H1 (cell line): Measurements from ENCODE around the gene N4BP3. TPM values are rescaled to one million over a fixed set of nuclear protein-coding genes. Genes with fewer than 3 reads are reported as not detected.

Source experiments
- CTCF ChIA-PET: fragments of 300-600 bp; sonication (Branson Sonifier 250); formaldehyde crosslinking; loops from one replicate; lab custom pipeline; 2021; ENCODE audit not compliant: partially characterized antibody; lab: Charles Lee
- POLR2A ChIA-PET: fragments of 300-600 bp; sonication (Branson Sonifier 250); formaldehyde crosslinking; loops from one replicate; lab custom pipeline; 2021; ENCODE audit warnings: inconsistent platforms; ENCODE audit not compliant: partially characterized antibody; lab: Charles Lee
- DNase-seq, 2 experiments: peaks; one replicate each; pipeline versions ENCODE4 v3.0.0 to v3.0.0-alpha.2; 2010 to 2022; ENCODE audit warnings: low spot score in 2 of 2, low read depth in 1 of 2, mixed read lengths in 1 of 2
- FAIRE-seq: peaks from 2 replicates; lab custom pipeline; 2011; peaks lifted over from hg19 to GRCh38; lab: Jason Lieb, UNC
- H2AFZ ChIP-seq: 2 replicates; pipeline ENCODE4 v1.8.1; 2012; ENCODE audit warnings: low read length, inconsistent platforms
- H2AK5ac ChIP-seq: 2 replicates; pipeline ENCODE4 v1.6.1; 2013; ENCODE audit warnings: low read depth, low read length
- H2BK120ac ChIP-seq: replicated peaks from 2 replicates; pipeline ENCODE3; 2013; ENCODE audit warnings: low read depth, low read length, inconsistent platforms
- H2BK12ac ChIP-seq: 2 replicates; pipeline ENCODE4 v1.6.1; 2013; ENCODE audit warnings: low read depth, low read length
- H2BK15ac ChIP-seq: 2 replicates; pipeline ENCODE4 v1.6.1; 2013; ENCODE audit warnings: low read length
- H2BK20ac ChIP-seq: 2 replicates; pipeline ENCODE4 v1.6.1; 2013; ENCODE audit warnings: low read length
- H2BK5ac ChIP-seq: 2 replicates; pipeline ENCODE4 v1.6.1; 2013; ENCODE audit warnings: low read depth, low read length
- H3K14ac ChIP-seq: 2 replicates; pipeline ENCODE4 v1.6.1; 2013; ENCODE audit warnings: inconsistent platforms; ENCODE audit not compliant: insufficient read length
- H3K18ac ChIP-seq: 2 replicates; pipeline ENCODE4 v1.6.1; 2013; ENCODE audit warnings: low read length; ENCODE audit errors: extremely low read depth
- H3K23ac ChIP-seq: 2 replicates; pipeline ENCODE4 v1.6.1; 2013; ENCODE audit warnings: inconsistent platforms; ENCODE audit not compliant: insufficient read length
- H3K23me2 ChIP-seq: 2 replicates; pipeline ENCODE4 v1.6.1; 2013; ENCODE audit warnings: low read depth, low read length
- H3K27ac ChIP-seq: 2 replicates; pipeline ENCODE4 v1.6.1; 2011; ENCODE audit warnings: low read depth, low read length, inconsistent platforms
- H3K27me3 ChIP-seq, 4 experiments: replicated peaks in 1 of 4; 1 replicate in 1 of 4; 2 replicates in 3 of 4; pipeline versions ENCODE4 v1.6.1 to v1.8.1; 2011 to 2013; ENCODE audit warnings: low read length in 3 of 4, mild to moderate bottlenecking in 3 of 4, inconsistent platforms in 2 of 4, mixed read lengths in 2 of 4, moderate library complexity in 1 of 4; ENCODE audit not compliant: control insufficient read depth in 3 of 4, insufficient read depth in 3 of 4; ENCODE audit errors: extremely low read depth in 1 of 4
- H3K36me3 ChIP-seq, 4 experiments: 2 replicates each; pipeline versions ENCODE4 v1.6.1 to v1.8.1; 2011 to 2013; ENCODE audit warnings: mild to moderate bottlenecking in 4 of 4, low read length in 3 of 4, moderate library complexity in 2 of 4, control low read depth in 1 of 4, inconsistent platforms in 1 of 4; ENCODE audit not compliant: insufficient read depth in 4 of 4, control insufficient read depth in 2 of 4
- H3K4ac ChIP-seq: replicated peaks from 2 replicates; pipeline ENCODE3; 2013; ENCODE audit warnings: low read length, low read depth, mixed read lengths, inconsistent platforms; ENCODE audit not compliant: insufficient read length
- H3K4me1 ChIP-seq, 4 experiments: replicated peaks in 1 of 4; 1 replicate in 1 of 4; 2 replicates in 3 of 4; pipeline versions ENCODE4 v1.6.1 to v1.8.1; 2011 to 2013; ENCODE audit warnings: low read length in 3 of 4, inconsistent platforms in 2 of 4, mixed read lengths in 1 of 4; ENCODE audit not compliant: insufficient read depth in 4 of 4, control insufficient read depth in 3 of 4
- H3K4me2 ChIP-seq, 2 experiments: 2 replicates each; pipeline versions ENCODE4 v1.6.1 to v1.8.1; 2011 to 2013; ENCODE audit warnings: low read depth in 2 of 2, low read length in 2 of 2, control low read depth in 1 of 2, inconsistent platforms in 1 of 2, mild to moderate bottlenecking in 1 of 2; ENCODE audit not compliant: insufficient read depth in 1 of 2
- H3K4me3 ChIP-seq, 4 experiments: fragments of 200-600, 300-600 bp in 1 of 4; sonication (generic), shearing (Covaris generic), sonication (Bioruptor Twin) in 1 of 4; 2 replicates each; pipeline versions ENCODE4 v1.5.1 to v1.8.1; 2011 to 2016; ENCODE audit warnings: low read length in 4 of 4, low read depth in 3 of 4, control low read depth in 2 of 4, inconsistent platforms in 2 of 4, mild to moderate bottlenecking in 2 of 4, mixed read lengths in 1 of 4, moderate library complexity in 1 of 4; ENCODE audit not compliant: insufficient read depth in 2 of 4; ENCODE audit errors: extremely low read depth in 1 of 4
- H3K56ac ChIP-seq: replicated peaks from 2 replicates; pipeline ENCODE3; 2013; ENCODE audit warnings: low read depth, mild to moderate bottlenecking, mixed read lengths, low read length, inconsistent platforms; ENCODE audit not compliant: insufficient read length
- H3K79me1 ChIP-seq: 2 replicates; pipeline ENCODE4 v1.6.1; 2013; ENCODE audit warnings: low read depth, low read length, control low read depth
- H3K79me2 ChIP-seq, 2 experiments: 2 replicates each; pipeline versions ENCODE4 v1.6.1 to v1.8.1; 2012 to 2013; ENCODE audit warnings: low read length in 2 of 2, mild to moderate bottlenecking in 2 of 2, inconsistent platforms in 1 of 2; ENCODE audit not compliant: insufficient read depth in 2 of 2, control insufficient read depth in 1 of 2
- H3K9ac ChIP-seq, 4 experiments: replicated peaks in 1 of 4; 1 replicate in 1 of 4; 2 replicates in 3 of 4; pipeline versions ENCODE4 v1.6.1 to v1.8.1; 2011 to 2013; ENCODE audit warnings: low read depth in 3 of 4, low read length in 3 of 4, control low read depth in 2 of 4, mild to moderate bottlenecking in 2 of 4, moderate library complexity in 2 of 4, inconsistent platforms in 1 of 4; ENCODE audit errors: extremely low read depth in 1 of 4
- H3K9me3 ChIP-seq, 2 experiments: 2 replicates each; pipeline versions ENCODE4 v1.6.1 to v1.8.1; 2012 to 2013; ENCODE audit warnings: mild to moderate bottlenecking in 2 of 2, moderate library complexity in 2 of 2, control low read depth in 1 of 2, inconsistent platforms in 1 of 2, low read depth in 1 of 2, low read length in 1 of 2, mixed read lengths in 1 of 2; ENCODE audit not compliant: insufficient read depth in 2 of 2
- H4K20me1 ChIP-seq, 2 experiments: replicated peaks in 1 of 2; 2 replicates each; pipeline versions ENCODE3 to v1.8.1; 2011 to 2013; ENCODE audit warnings: inconsistent platforms in 2 of 2, low read length in 2 of 2, mild to moderate bottlenecking in 1 of 2; ENCODE audit not compliant: insufficient read depth in 2 of 2, control insufficient read depth in 1 of 2
- H4K5ac ChIP-seq: 2 replicates; pipeline ENCODE4 v1.6.1; 2013; ENCODE audit warnings: low read length, low read depth, mixed read lengths, inconsistent platforms; ENCODE audit not compliant: insufficient read length
- H4K8ac ChIP-seq: 2 replicates; pipeline ENCODE4 v1.8.0; 2013; ENCODE audit warnings: mild to moderate bottlenecking, moderate library complexity, low read length, inconsistent platforms; ENCODE audit not compliant: insufficient read depth; ENCODE audit errors: extremely low read depth
- H4K91ac ChIP-seq: replicated peaks from 2 replicates; pipeline ENCODE3; 2013; ENCODE audit warnings: low read length, mixed read lengths, inconsistent platforms; ENCODE audit not compliant: insufficient read length
- CTCF ChIP-seq, 3 experiments: IDR thresholded peaks; 1 replicate in 2 of 3; 2 replicates in 1 of 3; pipeline versions ENCODE4 v1.5.1 to v1.6.1; 2011; ENCODE audit warnings: low read length in 3 of 3, mild to moderate bottlenecking in 3 of 3, inconsistent platforms in 2 of 3, low read depth in 1 of 3, moderate library complexity in 1 of 3; ENCODE audit not compliant: insufficient read depth in 1 of 3; ENCODE audit errors: control extremely low read depth in 1 of 3
- POLR2A ChIP-seq, 2 experiments: IDR thresholded peaks; 1 replicate in 1 of 2; 2 replicates in 1 of 2; pipeline ENCODE4 v1.6.1; 2011; ENCODE audit warnings: low read depth in 2 of 2, low read length in 2 of 2, mild to moderate bottlenecking in 2 of 2; ENCODE audit errors: control extremely low read depth in 1 of 2
- WGBS, 2 experiments: shearing (Covaris generic) in 1 of 2; methylation state at CpG; one replicate each; pipeline versions ENCODE4 v1.1.6 to v1.1.7; 2013 to 2015; ENCODE audit warnings: low lambda C conversion rate in 2 of 2, mixed read lengths in 2 of 2, inconsistent platforms in 1 of 2, low coverage in 1 of 2, missing lambda C conversion rate in 1 of 2; ENCODE audit not compliant: insufficient replicate concordance in 2 of 2, insufficient coverage in 1 of 2, insufficient read length in 1 of 2; ENCODE audit errors: extremely low coverage in 1 of 2, missing lambda C conversion rate in 1 of 2; 5-methylcytosine and 5-hydroxymethylcytosine counted together
- polyA plus RNA-seq, 7 experiments: library from polyadenylated mRNA; depleted of rRNA in 3 of 7; stranded (reverse) in 5 of 7; unstranded in 2 of 7; fragments of >200 nt in 5 of 7; fragments of 200-250 nt in 2 of 7; gene quantifications; 1 replicate in 5 of 7; 2 replicates in 1 of 7; 4 replicates in 1 of 7; pipeline versions ENCODE4 v1.2.1 to v1.2.3, GENCODE V29; 2011 to 2013; ENCODE audit warnings: missing spikeins in 2 of 7, mixed read lengths in 2 of 7
- total RNA-seq: library from RNA; stranded (reverse); fragmentation: NEBNext Ultra II Directional; extraction: Animal tissue kit (Norgen Biotek cat#: 25700); gene quantifications from 2 replicates; pipeline ENCODE4 v1.2.1, GENCODE V29; 2021

The N4BP3 gene
- total and polyA plus RNA-seq, 2 of the 8 experiments (the other 6 are each of a cell fraction or from before 2014, with no cell fraction given) = 13.1 to 39.2 TPM

GRCh38 chr5:178152491-178153444, 39.4 kb downstream of the N4BP3 start:
- POLR2A ChIA-PET = interaction anchor here (0.9 to 40.7 kb wide), 18 partner anchors 10 to 80 kb away, joined by 3 to 1250 read pairs (median 6); partner anchors contain the start of genes HNRNPAB, N4BP3, PHYKPL and RMND5B
- no peak overlapping the region for H3K23ac ChIP-seq
- no peak overlapping the region; the same call in 1 of the 2 replicates for H2AK5ac ChIP-seq
- H4K20me1 ChIP-seq = peaks cover 10 to 11% of the 10 kb centered on the region in 2 experiments
- no peak overlapping the region for H2BK20ac ChIP-seq
- peak overlapping the region; percentile 53; the same call in 1 of the 2 replicates for H4K8ac ChIP-seq
- H3K14ac ChIP-seq = no peak overlapping the region
- H3K79me2 ChIP-seq = peaks cover 0 to 12% of the 10 kb centered on the region in 2 experiments; a peak in 2 of 4 replicates
- peaks cover 27 to 40% (median 31%) of the 10 kb centered on the region in 4 experiments for H3K36me3 ChIP-seq
- H3K4me3 ChIP-seq = peak overlapping the region; percentile 81 to 89 (median 86)
- H4K91ac ChIP-seq = no peak overlapping the region
- H2BK15ac ChIP-seq = no peak overlapping the region
- no peak overlapping the region for H3K18ac ChIP-seq
- CTCF ChIA-PET = interaction anchor here (0.9 to 24.6 kb wide), 7 partner anchors 10 to 696 kb away, joined by 3 to 515 read pairs (median 4); no protein-coding TSS in a partner anchor
- DNase-seq (no peak), FAIRE-seq (no peak)
- no peak overlapping the region; the same call in 1 of the 2 replicates for H2BK5ac ChIP-seq
- no peaks in the 10 kb centered on the region for H3K27me3 ChIP-seq
- 0 out of 2 replicates have a peak overlapping the region, but pooled peaks have one; percentile 35 for H3K27ac ChIP-seq
- no peaks in the 10 kb centered on the region for H3K9me3 ChIP-seq
- H3K4ac ChIP-seq = no peak overlapping the region
- peak overlapping the region; percentile 85 to 87 for H3K4me2 ChIP-seq
- H3K4me1 ChIP-seq = peaks cover 0 to 3% (median 2%) of the 10 kb centered on the region in 4 experiments; a peak in 5 of 7 replicates
- H3K9ac ChIP-seq = peak overlapping the region; percentile 58 to 92 (median 84)
- peaks cover 6% of the 10 kb centered on the region; the same call in 1 of the 2 replicates for H3K23me2 ChIP-seq
- H3K56ac ChIP-seq = no peak overlapping the region
- no peak overlapping the region for H2BK12ac ChIP-seq
- H4K5ac ChIP-seq = no peak overlapping the region
- TF ChIP-seq CTCF (IDR thresholded peaks at IDR 0.05; ENCODE audit: control extremely low read depth in 1 of 3, insufficient read depth in 1 of 3, low read depth in 1 of 3, low read length in 3 of 3) = no peak
- 0 out of 3 replicates have a peak, but pooled peaks of 1 of the 2 experiments have one; percentile 13 for TF ChIP-seq POLR2A (IDR thresholded peaks at IDR 0.05; ENCODE audit: control extremely low read depth in 1 of 2, low read depth in 2 of 2, low read length in 2 of 2)
- 61% methylated on average over 31 of the region's 31 CpGs; no CpG with 5 or more reads in 1 of the 2 experiments for WGBS, 2 experiments
- peaks cover 6% of the 10 kb centered on the region for H3K79me1 ChIP-seq
- H2BK120ac ChIP-seq = no peak overlapping the region
- H2AFZ ChIP-seq = no peak overlapping the region
